ENCODE measurements around the gene EWSR1. TPM values are rescaled to one million over a fixed set of nuclear protein-coding genes. Genes with fewer than 3 reads are reported as not detected.

The EWSR1 gene
- total and polyA plus RNA-seq, 2 donors (not counting 1 experiment from before 2014, with no cell fraction given), result 281 to 295 TPM

- Histone ChIP-seq H3K4me3 (ENCODE audit: control extremely low read depth in 1 of 5, extremely low read depth in 1 of 5, insufficient read depth in 1 of 5, low read depth in 2 of 5, low read length in 4 of 5) (no peak overlapping the region), H3K4me2 (replicated peaks; ENCODE audit: low read depth, low read length, poor library complexity, severe bottlenecking) (no peak overlapping the region), H3K79me2 (ENCODE audit: control insufficient read depth, insufficient read depth, low read length) (no peaks in the 10 kb centered on the region), H3K36me3 (replicated peaks in 1 of 2; ENCODE audit: control extremely low read depth in 1 of 2, control insufficient read depth in 1 of 2, extremely low read depth in 1 of 2, insufficient read depth in 2 of 2, low read length in 1 of 2) (no peaks in the 10 kb centered on the region), H3K9me3 (ENCODE audit: control extremely low read depth in 1 of 3, control insufficient read depth in 2 of 3, insufficient read depth in 1 of 3, low read length in 2 of 3) (no peaks in the 10 kb centered on the region), H4K20me1 (ENCODE audit: control insufficient read depth, insufficient read depth, low read length, poor library complexity, severe bottlenecking) (no peaks in the 10 kb centered on the region), H3K27me3 (replicated peaks in 1 of 4; ENCODE audit: control extremely low read depth in 1 of 4, control insufficient read depth in 3 of 4, insufficient read depth in 4 of 4, low read length in 3 of 4) (peaks cover 0 to 1% (median 0%) of the 10 kb centered on the region in 4 experiments), H3K9ac (ENCODE audit: low read length) (no peak overlapping the region), H2AFZ (ENCODE audit: insufficient read depth, low read depth, low read length, poor library complexity, severe bottlenecking) (no peak overlapping the region), H3K4me1 (ENCODE audit: control insufficient read depth in 2 of 2, insufficient read depth in 2 of 2, low read length in 2 of 2) (no peaks in the 10 kb centered on the region), H3K27ac (ENCODE audit: low read length in 2 of 2) (no peak overlapping the region)
- WGBS (ENCODE audit: insufficient coverage), result 89% methylated on average over 10 of the region's 11 CpGs
- no peak for TF ChIP-seq EZH2 (IDR thresholded peaks at IDR 0.05; ENCODE audit: borderline replicate concordance, insufficient read depth, low read depth, low read length, poor library complexity, severe bottlenecking)
- no peak for TF ChIP-seq CTCF (IDR thresholded peaks at IDR 0.05)
- Mint-ChIP-seq H3K27me3 (no peaks in the 10 kb centered on the region), H3K9me3 (ENCODE audit: insufficient read depth) (no peaks in the 10 kb centered on the region), H3K4me1 (peaks cover 2% of the 10 kb centered on the region), H3K4me3 (no peak overlapping the region), H3K27ac (no peak overlapping the region)
- no peak for ATAC-seq (ENCODE audit: low read depth)
- CTCF ChIA-PET, result interaction anchor here (1.4 kb wide), 1 partner anchor 12 kb away, joined by 4 read pairs; no protein-coding TSS in a partner anchor
- no peak for DNase-seq
- POLR2A ChIA-PET, result no interaction called here
- intact Hi-C loops (cut with micrococcal nuclease), result no loop called here
These were observed 8.7 kb upstream of the EWSR1 start for GRCh38 chr22:29259253-29259899.

GRCh38 chr22:29260031-29260560 is 8.0 kb upstream of the EWSR1 start:
- POLR2A ChIA-PET, result no interaction called here
- Mint-ChIP-seq H3K4me3 (no peak overlapping the region), H3K4me1 (peaks cover 2% of the 10 kb centered on the region), H3K27ac (no peak overlapping the region), H3K9me3 (ENCODE audit: insufficient read depth) (no peaks in the 10 kb centered on the region), H3K27me3 (no peaks in the 10 kb centered on the region)
- CTCF ChIA-PET, result no interaction called here
- Histone ChIP-seq H3K9ac (ENCODE audit: low read length) (no peak overlapping the region), H3K27ac (ENCODE audit: low read length in 2 of 2) (no peak overlapping the region), H3K36me3 (replicated peaks in 1 of 2; ENCODE audit: control extremely low read depth in 1 of 2, control insufficient read depth in 1 of 2, extremely low read depth in 1 of 2, insufficient read depth in 2 of 2, low read length in 1 of 2) (no peaks in the 10 kb centered on the region), H3K4me1 (ENCODE audit: control insufficient read depth in 2 of 2, insufficient read depth in 2 of 2, low read length in 2 of 2) (no peaks in the 10 kb centered on the region), H3K9me3 (ENCODE audit: control extremely low read depth in 1 of 3, control insufficient read depth in 2 of 3, insufficient read depth in 1 of 3, low read length in 2 of 3) (no peaks in the 10 kb centered on the region), H3K27me3 (replicated peaks in 1 of 4; ENCODE audit: control extremely low read depth in 1 of 4, control insufficient read depth in 3 of 4, insufficient read depth in 4 of 4, low read length in 3 of 4) (no peaks in the 10 kb centered on the region), H3K4me2 (replicated peaks; ENCODE audit: low read depth, low read length, poor library complexity, severe bottlenecking) (no peak overlapping the region), H4K20me1 (ENCODE audit: control insufficient read depth, insufficient read depth, low read length, poor library complexity, severe bottlenecking) (no peaks in the 10 kb centered on the region), H3K79me2 (ENCODE audit: control insufficient read depth, insufficient read depth, low read length) (no peaks in the 10 kb centered on the region), H2AFZ (ENCODE audit: insufficient read depth, low read depth, low read length, poor library complexity, severe bottlenecking) (no peak overlapping the region), H3K4me3 (ENCODE audit: control extremely low read depth in 1 of 5, extremely low read depth in 1 of 5, insufficient read depth in 1 of 5, low read depth in 2 of 5, low read length in 4 of 5) (no peak overlapping the region)
- DNase-seq (no peak), ATAC-seq (ENCODE audit: low read depth) (no peak)
- TF ChIP-seq EZH2 (IDR thresholded peaks at IDR 0.05; ENCODE audit: borderline replicate concordance, insufficient read depth, low read depth, low read length, poor library complexity, severe bottlenecking), result no peak
- TF ChIP-seq CTCF (IDR thresholded peaks at IDR 0.05), result no peak
- 94% methylated on average over 12 of the region's 13 CpGs for WGBS (ENCODE audit: insufficient coverage)
- intact Hi-C loops (cut with micrococcal nuclease), result no loop called here

All from B cell (primary cell).